ENCODE results near the gene VEGFA. TPM values are rescaled to one million over a fixed set of nuclear protein-coding genes. Genes with fewer than 3 reads are reported as not detected.

Gene VEGFA
- total and polyA plus RNA-seq, 2 experiments from 2014 or later, result 148 to 179 TPM

GRCh38 chr6:43806043-43806757 lies 36.2 kb downstream of the VEGFA start:
- no peak for TF ChIP-seq EZH2phosphoT487 (IDR thresholded peaks at IDR 0.05; ENCODE audit: low read depth, severe bottlenecking, unreplicated experiment)
- no peak for TF ChIP-seq EZH2 (IDR thresholded peaks at IDR 0.05; ENCODE audit: borderline replicate concordance)
- no peak for TF ChIP-seq CTCF (IDR thresholded peaks at IDR 0.05; ENCODE audit: poor library complexity)
- H3K36me3 ChIP-seq (replicated peaks; ENCODE audit: insufficient read depth, low read depth), result no peaks in the 10 kb centered on the region
- H3K79me2 ChIP-seq, result no peaks in the 10 kb centered on the region
- no peaks in the 10 kb centered on the region for H4K20me1 ChIP-seq (ENCODE audit: insufficient read depth, poor library complexity, severe bottlenecking)
- peak; percentile 90 for DNase-seq (ENCODE audit: low spot score)
- H3K9me3 ChIP-seq (ENCODE audit: low read depth), result no peaks in the 10 kb centered on the region
- H3K4me1 ChIP-seq (ENCODE audit: insufficient read depth), result peaks cover 75% of the 10 kb centered on the region
- H3K27ac ChIP-seq, result peak overlapping the region; percentile 94
- H3K4me2 ChIP-seq, result peak overlapping the region; percentile 71
- H3K4me3 ChIP-seq, result no peak overlapping the region
- H3K9me2 ChIP-seq (replicated peaks; ENCODE audit: insufficient read depth), result no peaks in the 10 kb centered on the region
- H2AFZ ChIP-seq, result no peak overlapping the region
- no peaks in the 10 kb centered on the region for H3K27me3 ChIP-seq
- 54% methylated on average over 9 of the region's 9 CpGs for WGBS (ENCODE audit: low lambda C conversion rate, missing lambda C conversion rate)

- Histone ChIP-seq H3K4me2 (peak overlapping the region; percentile 71), H3K36me3 (replicated peaks; ENCODE audit: insufficient read depth, low read depth) (no peaks in the 10 kb centered on the region), H3K4me1 (ENCODE audit: insufficient read depth) (peaks cover 74% of the 10 kb centered on the region), H3K27ac (peak overlapping the region; percentile 94), H3K4me3 (no peak overlapping the region), H3K27me3 (no peaks in the 10 kb centered on the region), H3K9me3 (ENCODE audit: low read depth) (no peaks in the 10 kb centered on the region), H2AFZ (no peak overlapping the region), H3K79me2 (no peaks in the 10 kb centered on the region), H4K20me1 (ENCODE audit: insufficient read depth, poor library complexity, severe bottlenecking) (no peaks in the 10 kb centered on the region), H3K9me2 (replicated peaks; ENCODE audit: insufficient read depth) (no peaks in the 10 kb centered on the region)
- 75% methylated on average over 5 of the region's 5 CpGs for WGBS (ENCODE audit: low lambda C conversion rate, missing lambda C conversion rate)
- no peak for DNase-seq (ENCODE audit: low spot score)
- TF ChIP-seq CTCF (IDR thresholded peaks at IDR 0.05; ENCODE audit: poor library complexity) (no peak), EZH2 (IDR thresholded peaks at IDR 0.05; ENCODE audit: borderline replicate concordance) (no peak), EZH2phosphoT487 (IDR thresholded peaks at IDR 0.05; ENCODE audit: low read depth, severe bottlenecking, unreplicated experiment) (no peak)
Observed at GRCh38 chr6:43806758-43807227, 36.8 kb downstream of the VEGFA start.

- peaks cover 68% of the 10 kb centered on the region for H3K4me1 ChIP-seq (ENCODE audit: insufficient read depth)
- H4K20me1 ChIP-seq (ENCODE audit: insufficient read depth, poor library complexity, severe bottlenecking), result no peaks in the 10 kb centered on the region
- no peaks in the 10 kb centered on the region for H3K9me2 ChIP-seq (replicated peaks; ENCODE audit: insufficient read depth)
- H3K27ac ChIP-seq, result peak overlapping the region; percentile 94
- H2AFZ ChIP-seq, result no peak overlapping the region
- no peak for TF ChIP-seq CTCF (IDR thresholded peaks at IDR 0.05; ENCODE audit: poor library complexity)
- no peak for TF ChIP-seq EZH2 (IDR thresholded peaks at IDR 0.05; ENCODE audit: borderline replicate concordance)
- no peak for TF ChIP-seq EZH2phosphoT487 (IDR thresholded peaks at IDR 0.05; ENCODE audit: low read depth, severe bottlenecking, unreplicated experiment)
- peak overlapping the region; percentile 71 for H3K4me2 ChIP-seq
- no peak overlapping the region for H3K4me3 ChIP-seq
- 35% methylated on average over 11 of the region's 11 CpGs for WGBS (ENCODE audit: low lambda C conversion rate, missing lambda C conversion rate)
- H3K36me3 ChIP-seq (replicated peaks; ENCODE audit: insufficient read depth, low read depth), result no peaks in the 10 kb centered on the region
- peak; percentile 70 for DNase-seq (ENCODE audit: low spot score)
- H3K9me3 ChIP-seq (ENCODE audit: low read depth), result no peaks in the 10 kb centered on the region
- H3K79me2 ChIP-seq, result no peaks in the 10 kb centered on the region
- no peaks in the 10 kb centered on the region for H3K27me3 ChIP-seq
Observed at GRCh38 chr6:43807228-43808061, 37.4 kb downstream of the VEGFA start.

Measured in hepatocyte (in vitro differentiated cells).